Panc1 (cell line): ENCODE measurements around the gene MAD1L1. TPM values are rescaled to one million over a fixed set of nuclear protein-coding genes. Genes with fewer than 3 reads are reported as not detected.

Experiments used
- ATAC-seq: fragments of 200-7000 bp; cut with Tn5 transposase; 2 replicates; pipeline ENCODE4 v1.9.1; 2020; ENCODE audit warnings: mild to moderate bottlenecking, moderate library complexity
- BruUV-seq: library from RNA; stranded (reverse); fragments of 400-500 nt; replicated peaks from 2 replicates; lab custom pipeline; 2021; lab: Mats Ljungman, UMichigan
- CTCF ChIA-PET: fragments of 300-600 bp; sonication (Branson Sonifier 250); formaldehyde crosslinking; loops from one replicate; lab custom pipeline; 2022; ENCODE audit warnings: antibody characterized with exemption; lab: Charles Lee
- POLR2A ChIA-PET: fragments of 300-600 bp; sonication (Branson Sonifier 250); formaldehyde crosslinking; loops from one replicate; lab custom pipeline; 2022; ENCODE audit warnings: antibody characterized with exemption; lab: Charles Lee
- DNase-seq: peaks from one replicate; pipeline ENCODE4 v3.0.0-alpha.2; 2010; ENCODE audit warnings: low read depth, low spot score
- H3K27ac ChIP-seq: 2 replicates; pipeline ENCODE4 v1.5.1; 2011; ENCODE audit warnings: mild to moderate bottlenecking, low read length, inconsistent platforms
- H3K27me3 ChIP-seq: fragments of 200-500 bp; sonication (Bioruptor generic); 2 replicates; pipeline ENCODE4 v1.6.0; 2014; ENCODE audit warnings: low read length, inconsistent platforms; ENCODE audit not compliant: control insufficient read depth, insufficient read depth
- H3K36me3 ChIP-seq: fragments of 200-500 bp; sonication (Bioruptor generic); 2 replicates; pipeline ENCODE4 v1.5.1; 2014; ENCODE audit warnings: inconsistent platforms, mild to moderate bottlenecking, low read length, moderate library complexity; ENCODE audit not compliant: control insufficient read depth, insufficient read depth
- H3K4me1 ChIP-seq: 2 replicates; pipeline ENCODE4 v1.5.1; 2011; ENCODE audit warnings: inconsistent platforms, mild to moderate bottlenecking, low read length, moderate library complexity; ENCODE audit not compliant: control insufficient read depth, insufficient read depth
- H3K4me3 ChIP-seq, 2 experiments: 2 replicates each; pipeline ENCODE4 v1.5.1; 2011 to 2012; ENCODE audit warnings: low read depth in 2 of 2, low read length in 2 of 2, mild to moderate bottlenecking in 2 of 2, inconsistent platforms in 1 of 2, moderate library complexity in 1 of 2
- H3K9me3 ChIP-seq: fragments of 200-500 bp; sonication (Bioruptor generic); 2 replicates; pipeline ENCODE4 v1.5.1; 2014; ENCODE audit warnings: low read depth, mild to moderate bottlenecking, inconsistent platforms, low read length, moderate library complexity; ENCODE audit not compliant: control insufficient read depth, insufficient read depth
- CTCF ChIP-seq: fragments of 450-650 bp; IDR thresholded peaks from 2 replicates; pipeline ENCODE4 v1.5.1; 2017; ENCODE audit warnings: mild to moderate bottlenecking
- POLR2AphosphoS5 ChIP-seq: IDR thresholded peaks from 2 replicates; pipeline ENCODE4 v1.6.1; 2012; ENCODE audit warnings: mild to moderate bottlenecking, low read depth, low read length, moderate library complexity
- REST ChIP-seq, 2 experiments: IDR thresholded peaks; 2 replicates each; pipeline ENCODE4 v1.6.1; 2011 to 2012; ENCODE audit warnings: low read depth in 2 of 2, control low read depth in 1 of 2, low read length in 1 of 2, mild to moderate bottlenecking in 1 of 2, moderate library complexity in 1 of 2; ENCODE audit not compliant: insufficient read depth in 1 of 2
- SIN3A ChIP-seq: IDR thresholded peaks from 2 replicates; pipeline ENCODE4 v1.6.1; 2012; ENCODE audit warnings: low read depth, mild to moderate bottlenecking, low read length, moderate library complexity, borderline replicate concordance; ENCODE audit not compliant: insufficient read depth
- TCF7L2 ChIP-seq: IDR thresholded peaks from 2 replicates; pipeline ENCODE4 v1.6.1; 2011; ENCODE audit warnings: mild to moderate bottlenecking, low read depth, low read length, inconsistent platforms
- in situ Hi-C: cut with HindIII; loops from 2 replicates; pipeline ENCODE4 v1.10.0; 2016; ENCODE audit warnings: low sequenced_read_pairs, low pct_unique_long_range_greater_than_20kb
- intact Hi-C: fragments of 100-400 bp; cut with micrococcal nuclease; formaldehyde crosslinking; loops from one replicate; pipeline ENCODE4 v1.10.0; 2022; ENCODE audit not compliant: unreplicated experiment
- total RNA-seq: library from RNA; stranded (reverse); gene quantifications from one replicate; pipeline ENCODE4 v1.2.1, GENCODE V29; 2021; ENCODE audit not compliant: unreplicated experiment

Gene MAD1L1
- total RNA-seq, 1 experiment from 2014 or later: 70.8 TPM

- no peaks in the 10 kb centered on the region for H3K27me3 ChIP-seq
- no peak overlapping the region for H3K27ac ChIP-seq
- DNase-seq (no peak), ATAC-seq (no peak)
- H3K9me3 ChIP-seq: no peaks in the 10 kb centered on the region
- no peaks in the 10 kb centered on the region for H3K4me1 ChIP-seq
- intact Hi-C loops (no loop called here), in situ Hi-C loops (no loop called here)
- CTCF ChIA-PET: no interaction called here
- BruUV-seq: no TSS peak
- no peaks in the 10 kb centered on the region for H3K36me3 ChIP-seq
- no peak for TF ChIP-seq CTCF
- TF ChIP-seq REST (IDR thresholded peaks at IDR 0.05; ENCODE audit: insufficient read depth in 1 of 2, low read depth in 2 of 2, low read length in 1 of 2): no peak
- no peak for TF ChIP-seq POLR2AphosphoS5
- TF ChIP-seq SIN3A: no peak
- TF ChIP-seq TCF7L2: no peak
- no peak overlapping the region for H3K4me3 ChIP-seq
- POLR2A ChIA-PET: no interaction called here
These were observed 375.0 kb downstream of the MAD1L1 start for GRCh38 chr7:1857487-1858421.

- H3K27ac ChIP-seq: no peak overlapping the region
- H3K4me3 ChIP-seq: no peak overlapping the region
- ChIA-PET CTCF (interaction anchor here (0.5 kb wide), 1 partner anchor 89 kb away, joined by 4 read pairs; no protein-coding TSS in a partner anchor), POLR2A (no interaction called here)
- no peak for TF ChIP-seq CTCF
- TF ChIP-seq REST (IDR thresholded peaks at IDR 0.05; ENCODE audit: insufficient read depth in 1 of 2, low read depth in 2 of 2, low read length in 1 of 2): no peak
- no peak for TF ChIP-seq TCF7L2
- TF ChIP-seq POLR2AphosphoS5: no peak
- no peak for TF ChIP-seq SIN3A
- no peaks in the 10 kb centered on the region for H3K9me3 ChIP-seq
- ATAC-seq (no peak), DNase-seq (no peak)
- in situ Hi-C loops (no loop called here), intact Hi-C loops (no loop called here)
- H3K27me3 ChIP-seq: no peaks in the 10 kb centered on the region
- BruUV-seq: no TSS peak
- H3K4me1 ChIP-seq: no peaks in the 10 kb centered on the region
- H3K36me3 ChIP-seq: no peaks in the 10 kb centered on the region
These were observed 375.8 kb downstream of the MAD1L1 start for GRCh38 chr7:1856888-1857441.
